Astrocyte (in vitro differentiated cells and primary cell): ENCODE measurements around the gene TAAR1. TPM values are rescaled to one million over a fixed set of nuclear protein-coding genes. Genes with fewer than 3 reads are reported as not detected.

Source experiments
- DNase-seq: peaks from one replicate; pipeline ENCODE4 v3.0.0-alpha.2; 2010; ENCODE audit warnings: low read depth
- FAIRE-seq: peaks from 2 replicates; lab custom pipeline; 2011; peaks lifted over from hg19 to GRCh38; lab: Jason Lieb, UNC
- H2AFZ ChIP-seq: 2 replicates; pipeline ENCODE4 v1.6.0; 2012; ENCODE audit warnings: low read depth, low read length, inconsistent platforms
- H3K27ac ChIP-seq: 2 replicates; pipeline ENCODE4 v1.5.1; 2011; ENCODE audit warnings: low read depth, low read length, inconsistent platforms
- H3K27me3 ChIP-seq: 2 replicates; pipeline ENCODE4 v1.6.0; 2011; ENCODE audit warnings: low read length, inconsistent platforms; ENCODE audit not compliant: insufficient read depth
- H3K36me3 ChIP-seq: 2 replicates; pipeline ENCODE4 v1.5.1; 2011; ENCODE audit warnings: low read length, inconsistent platforms; ENCODE audit not compliant: insufficient read depth
- H3K4me1 ChIP-seq: 2 replicates; pipeline ENCODE4 v1.5.1; 2011; ENCODE audit warnings: low read length, inconsistent platforms; ENCODE audit not compliant: insufficient read depth
- H3K4me2 ChIP-seq: 2 replicates; pipeline ENCODE4 v1.6.0; 2012; ENCODE audit warnings: low read length, inconsistent platforms
- H3K4me3 ChIP-seq: 2 replicates; pipeline ENCODE4 v1.5.1; 2011; ENCODE audit warnings: low read depth, mild to moderate bottlenecking, low read length, inconsistent platforms; ENCODE audit not compliant: insufficient read depth
- H3K79me2 ChIP-seq: 2 replicates; pipeline ENCODE4 v1.6.0; 2012; ENCODE audit warnings: mild to moderate bottlenecking, low read length, inconsistent platforms; ENCODE audit not compliant: insufficient read depth
- H3K9ac ChIP-seq: 2 replicates; pipeline ENCODE4 v1.6.0; 2012; ENCODE audit warnings: mild to moderate bottlenecking, low read length, inconsistent platforms
- H3K9me3 ChIP-seq: 2 replicates; pipeline ENCODE4 v1.5.1; 2012; ENCODE audit warnings: low read depth, mild to moderate bottlenecking, low read length, inconsistent platforms; ENCODE audit not compliant: insufficient read depth
- H4K20me1 ChIP-seq: 2 replicates; pipeline ENCODE4 v1.6.0; 2012; ENCODE audit warnings: low read length, inconsistent platforms; ENCODE audit not compliant: insufficient read depth
- H3K27ac Mint-ChIP-seq: one replicate; pipeline ENCODE4 v1.8.0; 2021; ENCODE audit warnings: mild to moderate bottlenecking, mixed read lengths; ENCODE audit not compliant: unreplicated experiment
- H3K27me3 Mint-ChIP-seq: one replicate; pipeline ENCODE4 v1.8.0; 2021; ENCODE audit warnings: low read depth, mixed read lengths; ENCODE audit not compliant: unreplicated experiment
- H3K36me3 Mint-ChIP-seq: one replicate; pipeline ENCODE4 v1.8.0; 2021; ENCODE audit warnings: low read depth, mixed read lengths; ENCODE audit not compliant: unreplicated experiment
- H3K4me1 Mint-ChIP-seq: one replicate; pipeline ENCODE4 v1.8.0; 2021; ENCODE audit warnings: low read depth, mixed read lengths; ENCODE audit not compliant: unreplicated experiment
- H3K4me3 Mint-ChIP-seq: one replicate; pipeline ENCODE4 v1.8.0; 2021; ENCODE audit warnings: mild to moderate bottlenecking, moderate library complexity, mixed read lengths; ENCODE audit not compliant: unreplicated experiment
- H3K9me3 Mint-ChIP-seq: one replicate; pipeline ENCODE4 v1.8.0; 2021; ENCODE audit warnings: mild to moderate bottlenecking, mixed read lengths; ENCODE audit not compliant: unreplicated experiment
- EZH2 ChIP-seq: IDR thresholded peaks from 2 replicates; pipeline ENCODE4 v1.6.1; 2012; ENCODE audit warnings: mild to moderate bottlenecking, low read length, inconsistent platforms; ENCODE audit not compliant: insufficient read depth
- total RNA-seq: library from RNA; stranded (reverse); gene quantifications from 2 replicates; pipeline ENCODE4 v1.2.1, GENCODE V29; 2021
- TF ChIP-seq, protein P1 (sequence below): IDR thresholded peaks from 2 replicates; pipeline ENCODE4 v1.5.1; 2011; ENCODE audit warnings: low read depth, mild to moderate bottlenecking, inconsistent platforms, low read length, moderate library complexity; ENCODE audit not compliant: insufficient read depth

Gene TAAR1
- total RNA-seq, 1 donor from 2014 or later: not detected

DNA sequence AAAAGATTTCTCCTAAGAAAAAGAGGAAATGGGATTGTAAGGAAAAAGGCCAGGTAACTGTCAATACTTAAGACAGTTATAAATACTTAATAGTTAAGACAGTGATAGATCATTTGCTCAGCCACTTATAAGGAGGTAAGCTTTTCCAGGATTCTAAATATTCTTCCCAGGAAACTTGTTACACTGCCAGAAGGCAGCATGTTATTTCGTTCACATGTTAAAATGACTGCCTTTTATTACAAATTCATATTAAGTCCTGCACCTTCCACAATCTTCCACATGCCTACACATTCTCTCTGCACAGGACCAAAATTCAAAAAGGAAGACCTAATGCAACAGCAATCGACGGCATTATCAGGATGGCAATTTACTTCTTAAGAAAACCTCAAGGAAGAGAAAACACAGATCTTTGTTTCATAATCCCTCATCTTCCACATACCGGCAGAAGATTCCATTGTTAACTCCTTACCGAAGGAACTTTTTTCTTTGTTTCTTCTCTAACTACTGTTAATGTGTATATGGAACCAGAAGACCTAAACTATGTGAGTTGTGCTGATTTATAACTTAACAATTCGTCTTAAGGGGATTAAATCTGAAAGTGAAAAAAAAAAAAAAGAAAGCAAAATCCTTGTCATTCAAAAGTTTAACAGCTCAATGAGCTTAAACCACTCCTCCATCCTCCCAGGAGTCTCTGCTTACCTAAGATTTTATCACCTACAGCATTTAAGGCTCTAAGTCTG, 35.7 kb downstream of the TAAR1 start:
- H3K36me3 ChIP-seq: no peaks in the 10 kb centered on the region
- no peaks in the 10 kb centered on the region for H3K27me3 ChIP-seq
- H3K9me3 ChIP-seq: no peaks in the 10 kb centered on the region
- H3K27ac ChIP-seq: no peak overlapping the region
- TF ChIP-seq EZH2: no peak
- TF ChIP-seq, protein P1, sequence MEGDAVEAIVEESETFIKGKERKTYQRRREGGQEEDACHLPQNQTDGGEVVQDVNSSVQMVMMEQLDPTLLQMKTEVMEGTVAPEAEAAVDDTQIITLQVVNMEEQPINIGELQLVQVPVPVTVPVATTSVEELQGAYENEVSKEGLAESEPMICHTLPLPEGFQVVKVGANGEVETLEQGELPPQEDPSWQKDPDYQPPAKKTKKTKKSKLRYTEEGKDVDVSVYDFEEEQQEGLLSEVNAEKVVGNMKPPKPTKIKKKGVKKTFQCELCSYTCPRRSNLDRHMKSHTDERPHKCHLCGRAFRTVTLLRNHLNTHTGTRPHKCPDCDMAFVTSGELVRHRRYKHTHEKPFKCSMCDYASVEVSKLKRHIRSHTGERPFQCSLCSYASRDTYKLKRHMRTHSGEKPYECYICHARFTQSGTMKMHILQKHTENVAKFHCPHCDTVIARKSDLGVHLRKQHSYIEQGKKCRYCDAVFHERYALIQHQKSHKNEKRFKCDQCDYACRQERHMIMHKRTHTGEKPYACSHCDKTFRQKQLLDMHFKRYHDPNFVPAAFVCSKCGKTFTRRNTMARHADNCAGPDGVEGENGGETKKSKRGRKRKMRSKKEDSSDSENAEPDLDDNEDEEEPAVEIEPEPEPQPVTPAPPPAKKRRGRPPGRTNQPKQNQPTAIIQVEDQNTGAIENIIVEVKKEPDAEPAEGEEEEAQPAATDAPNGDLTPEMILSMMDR: no peak
- H3K27ac Mint-ChIP-seq: no peak overlapping the region
- H3K4me3 ChIP-seq: no peak overlapping the region
- no peak overlapping the region for H2AFZ ChIP-seq
- no peaks in the 10 kb centered on the region for H3K27me3 Mint-ChIP-seq
- DNase-seq (no peak), FAIRE-seq (no peak)
- no peaks in the 10 kb centered on the region for H3K4me1 Mint-ChIP-seq
- H3K4me3 Mint-ChIP-seq: no peak overlapping the region
- peaks cover 8% of the 10 kb centered on the region for H3K9me3 Mint-ChIP-seq
- no peaks in the 10 kb centered on the region for H3K79me2 ChIP-seq
- H3K4me2 ChIP-seq: no peak overlapping the region
- no peaks in the 10 kb centered on the region for H4K20me1 ChIP-seq
- no peaks in the 10 kb centered on the region for H3K4me1 ChIP-seq
- H3K36me3 Mint-ChIP-seq: no peaks in the 10 kb centered on the region
- no peak overlapping the region for H3K9ac ChIP-seq

DNA sequence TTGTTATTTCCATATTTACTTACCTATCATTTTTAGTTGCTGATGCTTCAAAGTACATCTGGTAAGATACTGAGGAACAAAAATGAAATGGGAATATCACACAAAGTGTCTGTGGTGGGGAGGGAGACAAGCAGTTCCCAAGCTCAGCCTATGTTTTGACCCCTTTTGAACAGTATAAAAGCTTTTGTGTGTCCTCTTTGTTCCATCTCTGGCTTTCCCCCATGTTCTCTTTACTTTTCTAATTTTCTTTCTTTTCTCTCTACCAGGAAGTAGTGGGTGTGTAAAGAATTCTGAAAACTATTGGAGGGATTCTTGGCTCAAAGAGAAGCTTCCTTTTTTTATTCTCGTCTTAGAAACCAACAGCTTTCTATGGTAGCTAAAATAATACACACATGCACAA, 42.3 kb downstream of the TAAR1 start:
- FAIRE-seq (no peak), DNase-seq (no peak)
- Mint-ChIP-seq H3K36me3 (no peaks in the 10 kb centered on the region), H3K27me3 (no peaks in the 10 kb centered on the region), H3K4me3 (no peak overlapping the region), H3K9me3 (no peaks in the 10 kb centered on the region), H3K27ac (no peak overlapping the region), H3K4me1 (peaks cover 13% of the 10 kb centered on the region)
- H3K79me2 ChIP-seq: no peaks in the 10 kb centered on the region
- H3K4me3 ChIP-seq: no peak overlapping the region
- H4K20me1 ChIP-seq: no peaks in the 10 kb centered on the region
- no peak for TF ChIP-seq EZH2
- TF ChIP-seq, protein P1: no peak
- H3K27me3 ChIP-seq: no peaks in the 10 kb centered on the region
- no peaks in the 10 kb centered on the region for H3K36me3 ChIP-seq
- H2AFZ ChIP-seq: no peak overlapping the region
- H3K27ac ChIP-seq: no peak overlapping the region
- H3K9ac ChIP-seq: no peak overlapping the region
- no peaks in the 10 kb centered on the region for H3K4me1 ChIP-seq
- no peaks in the 10 kb centered on the region for H3K9me3 ChIP-seq
- H3K4me2 ChIP-seq: no peak overlapping the region

DNA sequence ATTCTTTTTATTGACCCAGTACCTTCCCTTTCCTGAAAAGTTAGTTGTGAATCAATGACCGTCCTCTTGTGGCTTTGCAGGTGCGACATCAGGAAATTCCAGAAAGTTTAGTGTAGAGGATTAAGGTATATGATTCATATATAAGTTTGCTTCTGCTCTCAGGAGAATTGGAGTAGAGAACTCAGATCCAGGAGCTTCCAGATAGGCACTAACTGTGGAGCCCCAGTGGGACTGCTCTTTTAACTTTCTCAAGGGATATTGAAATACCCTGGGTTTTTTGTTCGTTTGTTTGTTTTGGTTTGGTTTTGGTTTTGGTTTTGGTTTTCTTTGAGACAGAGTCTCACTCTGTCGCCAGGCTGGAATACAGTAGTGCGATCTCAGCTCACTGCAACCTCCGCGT, 44.4 kb downstream of the TAAR1 start:
- no peaks in the 10 kb centered on the region for H3K4me1 ChIP-seq
- FAIRE-seq: no peak
- H4K20me1 ChIP-seq: no peaks in the 10 kb centered on the region
- H3K4me3 ChIP-seq: no peak overlapping the region
- TF ChIP-seq EZH2: no peak
- TF ChIP-seq, protein P1: no peak
- no peaks in the 10 kb centered on the region for H3K9me3 Mint-ChIP-seq
- no peak overlapping the region for H3K27ac ChIP-seq
- H3K9ac ChIP-seq: no peak overlapping the region
- H3K36me3 ChIP-seq: no peaks in the 10 kb centered on the region
- H3K36me3 Mint-ChIP-seq: no peaks in the 10 kb centered on the region
- H3K27ac Mint-ChIP-seq: no peak overlapping the region
- no peaks in the 10 kb centered on the region for H3K79me2 ChIP-seq
- no peak overlapping the region for H2AFZ ChIP-seq
- peaks cover 17% of the 10 kb centered on the region for H3K4me1 Mint-ChIP-seq
- no peak for DNase-seq
- no peak overlapping the region for H3K4me3 Mint-ChIP-seq
- no peaks in the 10 kb centered on the region for H3K27me3 ChIP-seq
- no peaks in the 10 kb centered on the region for H3K9me3 ChIP-seq
- H3K4me2 ChIP-seq: no peak overlapping the region
- H3K27me3 Mint-ChIP-seq: no peaks in the 10 kb centered on the region
